Fibroblast of pulmonary artery (primary cell): ENCODE results near the gene CLN5.
A peak's percentile ranks its signal among the peaks of the same experiment; 100 is the strongest.
"Not testable (repeated sequence)": the region's sequence is repeated elsewhere in the genome, so short reads cannot be mapped to it uniquely, and the experiment has no call there.

ENCODE experiments used
- DNase-seq: peaks from one replicate; pipeline ENCODE4 v3.0.0-alpha.2; 2010; ENCODE audit warnings: low read depth
- H3K4me3 ChIP-seq: replicated peaks from 2 replicates; pipeline ENCODE4 v1.5.1; 2011; ENCODE audit warnings: low read depth, mild to moderate bottlenecking, control low read depth, low read length, moderate library complexity
- TF ChIP-seq, protein P1 (sequence below): IDR thresholded peaks from 2 replicates; pipeline ENCODE4 v1.5.1; 2011; ENCODE audit warnings: mild to moderate bottlenecking, control low read depth, low read length, inconsistent platforms; ENCODE audit errors: missing control alignments

Gene CLN5

GRCh38 chr13:76954538-76954937, 37.3 kb upstream of the CLN5 start:
- H3K4me3 ChIP-seq = no peak overlapping the region
- TF ChIP-seq, protein P1, sequence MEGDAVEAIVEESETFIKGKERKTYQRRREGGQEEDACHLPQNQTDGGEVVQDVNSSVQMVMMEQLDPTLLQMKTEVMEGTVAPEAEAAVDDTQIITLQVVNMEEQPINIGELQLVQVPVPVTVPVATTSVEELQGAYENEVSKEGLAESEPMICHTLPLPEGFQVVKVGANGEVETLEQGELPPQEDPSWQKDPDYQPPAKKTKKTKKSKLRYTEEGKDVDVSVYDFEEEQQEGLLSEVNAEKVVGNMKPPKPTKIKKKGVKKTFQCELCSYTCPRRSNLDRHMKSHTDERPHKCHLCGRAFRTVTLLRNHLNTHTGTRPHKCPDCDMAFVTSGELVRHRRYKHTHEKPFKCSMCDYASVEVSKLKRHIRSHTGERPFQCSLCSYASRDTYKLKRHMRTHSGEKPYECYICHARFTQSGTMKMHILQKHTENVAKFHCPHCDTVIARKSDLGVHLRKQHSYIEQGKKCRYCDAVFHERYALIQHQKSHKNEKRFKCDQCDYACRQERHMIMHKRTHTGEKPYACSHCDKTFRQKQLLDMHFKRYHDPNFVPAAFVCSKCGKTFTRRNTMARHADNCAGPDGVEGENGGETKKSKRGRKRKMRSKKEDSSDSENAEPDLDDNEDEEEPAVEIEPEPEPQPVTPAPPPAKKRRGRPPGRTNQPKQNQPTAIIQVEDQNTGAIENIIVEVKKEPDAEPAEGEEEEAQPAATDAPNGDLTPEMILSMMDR = no peak
- DNase-seq = no peak

DNA sequence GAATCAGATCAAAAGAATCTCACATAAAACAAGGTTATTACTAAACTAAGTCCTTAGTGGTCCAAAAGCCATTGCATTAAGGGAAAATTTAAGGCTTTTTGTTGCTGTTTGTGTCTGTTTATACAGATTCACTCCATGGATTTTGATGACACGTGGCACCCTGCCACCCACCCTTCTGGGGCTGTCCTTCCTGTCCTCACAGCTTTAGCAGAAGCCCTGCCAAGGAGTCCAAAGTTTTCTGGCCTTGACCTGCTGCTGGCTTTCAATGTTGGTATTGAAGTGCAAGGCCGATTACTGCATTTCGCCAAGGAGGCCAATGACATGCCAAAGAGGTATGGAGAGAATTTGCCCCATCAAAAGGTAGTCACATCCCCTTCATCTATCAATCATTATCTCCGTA, 36.7 kb upstream of the CLN5 start:
- TF ChIP-seq, protein P1 = no peak
- no peak overlapping the region for H3K4me3 ChIP-seq
- no peak for DNase-seq

GRCh38 chr13:76955661-76956060, 36.2 kb upstream of the CLN5 start:
- TF ChIP-seq, protein P1 = no peak
- no peak overlapping the region for H3K4me3 ChIP-seq
- DNase-seq = no peak

- no peak for DNase-seq
- TF ChIP-seq, protein P1 = no peak
- no peak overlapping the region for H3K4me3 ChIP-seq
Measured at GRCh38 chr13:76958841-76959432, 32.9 kb upstream of the CLN5 start.

DNA sequence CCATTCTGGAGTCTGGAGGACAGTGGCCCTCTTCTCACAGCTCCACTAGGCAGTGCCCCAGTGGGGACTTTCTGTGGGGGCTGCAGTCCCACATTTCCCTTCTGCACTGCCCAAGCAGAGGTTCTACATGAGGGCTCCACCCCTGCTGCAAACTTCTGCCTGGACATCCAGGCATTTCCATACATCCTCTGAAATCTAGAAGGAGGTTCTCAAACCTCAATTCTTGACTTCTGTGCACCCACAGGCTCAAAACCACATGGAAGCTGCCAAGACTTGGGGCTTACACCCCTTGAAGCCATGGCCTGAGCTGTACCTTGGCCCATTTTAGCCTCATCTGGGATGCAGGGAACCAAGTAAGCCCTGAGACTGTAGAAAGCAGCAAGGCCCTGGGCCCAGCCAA, 32.1 kb upstream of the CLN5 start:
- DNase-seq, H3K4me3 ChIP-seq: not testable (repeated sequence)

- H3K4me3 ChIP-seq = no peak overlapping the region
- DNase-seq = peak; percentile 84
- TF ChIP-seq, protein P1 = no peak
Measured at GRCh38 chr13:76965759-76966421, 26.0 kb upstream of the CLN5 start.

DNA sequence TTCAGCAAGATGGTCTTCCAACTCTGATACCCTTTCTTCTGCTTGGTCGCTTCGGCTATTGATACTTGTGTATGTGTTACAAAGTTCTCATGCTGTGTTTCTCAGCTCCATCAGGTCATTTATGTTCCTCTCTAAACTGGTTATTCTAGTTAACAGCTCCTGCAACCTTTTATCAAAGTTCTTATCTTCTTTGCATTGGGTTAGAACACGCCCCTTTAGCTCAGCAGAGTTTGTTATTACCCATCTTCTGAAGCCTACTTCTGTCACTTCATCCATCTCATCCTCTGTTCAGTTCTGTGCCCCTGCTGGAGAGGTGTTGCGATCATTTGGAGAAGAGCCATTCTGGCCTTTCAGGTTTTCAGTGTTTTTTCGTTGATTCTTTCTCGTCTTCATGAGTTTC, 24.9 kb upstream of the CLN5 start:
- no peak for DNase-seq
- TF ChIP-seq, protein P1 = no peak
- no peak overlapping the region for H3K4me3 ChIP-seq
